Forelimb muscle (tissue), 1 donor: Measurements from ENCODE around the gene APCDD1. TPM values are rescaled to one million over a fixed set of nuclear protein-coding genes. Genes with fewer than 3 reads are reported as not detected.
"Not testable (repeated sequence)": the region's sequence is repeated elsewhere in the genome, so short reads cannot be mapped to it uniquely, and the experiment has no call there.

Experiments used
- DNase-seq: peaks from one replicate; pipeline ENCODE4 v3.0.0-alpha.2; 2013; ENCODE audit warnings: low read depth
- polyA plus RNA-seq: library from polyadenylated mRNA; unstranded; fragments of 120-200 nt; gene quantifications from one replicate; pipeline ENCODE4 v1.2.1, GENCODE V29; 2013; ENCODE audit not compliant: insufficient read length

APCDD1 gene
- polyA plus RNA-seq, 1 donor: 11.3 TPM

GRCh38 chr18:10462597-10462996, 8.2 kb downstream of the APCDD1 start:
- DNase-seq: no peak

- no peak for DNase-seq
Observed at GRCh38 chr18:10463096-10463495, 8.7 kb downstream of the APCDD1 start.

DNA sequence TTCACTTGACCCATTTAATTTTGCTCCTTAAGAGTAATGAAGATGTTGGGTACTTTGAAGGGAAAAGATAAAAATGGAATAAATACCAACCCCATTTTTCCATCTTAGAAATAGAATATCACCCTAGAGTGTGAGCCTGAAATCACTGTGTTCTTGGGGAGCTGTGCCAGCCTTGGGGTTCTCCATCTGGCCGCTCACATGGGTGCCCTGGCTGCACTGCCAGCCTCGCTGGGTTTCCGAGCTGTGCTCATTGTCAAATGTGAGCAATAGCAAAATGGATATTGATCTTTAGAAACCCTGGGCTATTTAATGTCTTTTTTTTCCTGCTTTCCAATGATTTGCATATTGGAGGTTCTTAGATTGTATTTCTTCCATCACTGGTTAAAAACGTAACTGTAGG, 9.3 kb downstream of the APCDD1 start:
- DNase-seq: no peak

- not testable (repeated sequence) for DNase-seq
Observed at GRCh38 chr18:10464161-10464648, 9.8 kb downstream of the APCDD1 start.

DNA sequence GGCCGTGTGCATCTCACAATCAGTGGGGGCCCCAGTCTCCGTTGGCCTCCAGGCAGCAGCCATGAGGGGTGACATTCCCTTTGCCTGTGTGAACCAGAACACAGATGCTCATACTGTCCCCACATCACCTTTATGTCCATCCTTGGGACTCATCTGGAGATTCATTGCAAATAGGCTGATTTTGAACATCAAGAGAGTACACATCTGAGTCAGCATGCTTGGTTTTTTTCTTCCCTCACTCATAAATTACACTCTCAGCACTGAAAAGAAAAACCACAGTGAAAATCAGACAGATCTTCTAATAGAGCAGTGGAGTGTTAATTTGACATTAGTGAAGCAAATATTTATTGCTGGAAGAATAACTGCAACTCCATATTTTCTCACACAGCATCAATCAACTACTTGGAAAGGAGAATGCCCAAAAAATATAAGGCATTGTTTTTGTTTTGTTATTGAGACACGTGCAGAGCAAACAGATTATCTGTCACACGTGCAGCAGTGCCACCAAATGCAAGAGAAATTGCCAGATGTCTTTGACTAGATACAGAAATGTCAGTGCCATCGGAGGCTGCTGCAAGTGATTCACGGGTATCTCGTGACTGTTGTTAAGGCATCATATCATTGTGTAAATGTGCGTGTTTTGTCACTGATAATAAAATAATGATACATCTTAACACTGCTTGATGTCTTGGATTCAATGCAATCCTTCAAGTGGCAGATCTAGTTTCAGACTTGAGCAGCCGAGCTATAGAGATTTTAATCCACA, 10.9 kb downstream of the APCDD1 start:
- no peak for DNase-seq

DNA sequence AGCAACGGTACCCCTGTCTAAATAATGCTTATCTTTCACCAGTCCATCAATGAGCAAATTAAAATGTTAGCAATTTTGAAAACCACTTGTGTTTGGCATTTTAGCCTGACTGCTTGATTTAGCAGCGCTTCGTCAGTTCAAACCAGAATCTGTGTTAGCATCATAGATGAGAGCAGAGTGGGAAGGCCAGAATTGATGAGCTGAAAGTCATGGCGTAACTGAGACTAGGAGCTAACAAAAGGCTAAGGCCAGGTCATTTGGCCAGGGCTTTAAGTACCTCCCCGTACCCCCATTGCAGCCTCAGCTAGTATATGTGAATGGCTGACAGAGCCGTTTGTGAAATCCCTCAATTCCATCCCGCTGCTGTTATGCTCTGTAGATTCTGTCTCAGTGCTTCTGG, 16.0 kb downstream of the APCDD1 start:
- DNase-seq: no peak

- DNase-seq: no peak
Observed at GRCh38 chr18:10471574-10471973, 17.1 kb downstream of the APCDD1 start.

DNA sequence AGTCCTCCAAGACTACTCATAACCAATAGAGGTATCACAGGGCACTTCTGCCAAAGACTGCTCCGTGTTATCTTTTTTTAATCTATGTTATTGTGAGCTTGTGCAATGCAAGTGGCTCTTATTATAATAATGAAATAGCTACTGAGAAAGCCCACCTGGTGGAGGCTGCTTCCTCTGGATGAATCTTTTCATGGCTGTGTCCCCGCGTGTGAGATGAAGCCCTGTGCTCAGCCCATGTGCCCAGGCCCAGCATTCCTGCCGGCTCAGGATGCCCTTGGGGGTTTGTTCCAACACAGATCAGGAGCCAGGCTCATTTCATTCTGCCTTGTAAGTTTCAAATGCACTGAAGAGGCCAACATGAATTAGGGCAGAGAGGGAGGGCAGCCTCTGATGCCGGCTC, 18.7 kb downstream of the APCDD1 start:
- no peak for DNase-seq

GRCh38 chr18:10474309-10474708, 19.9 kb downstream of the APCDD1 start:
- DNase-seq: no peak

GRCh38 chr18:10475276-10475653, 20.8 kb downstream of the APCDD1 start:
- no peak for DNase-seq

GRCh38 chr18:10475654-10476291, 21.3 kb downstream of the APCDD1 start:
- DNase-seq: no peak

DNA sequence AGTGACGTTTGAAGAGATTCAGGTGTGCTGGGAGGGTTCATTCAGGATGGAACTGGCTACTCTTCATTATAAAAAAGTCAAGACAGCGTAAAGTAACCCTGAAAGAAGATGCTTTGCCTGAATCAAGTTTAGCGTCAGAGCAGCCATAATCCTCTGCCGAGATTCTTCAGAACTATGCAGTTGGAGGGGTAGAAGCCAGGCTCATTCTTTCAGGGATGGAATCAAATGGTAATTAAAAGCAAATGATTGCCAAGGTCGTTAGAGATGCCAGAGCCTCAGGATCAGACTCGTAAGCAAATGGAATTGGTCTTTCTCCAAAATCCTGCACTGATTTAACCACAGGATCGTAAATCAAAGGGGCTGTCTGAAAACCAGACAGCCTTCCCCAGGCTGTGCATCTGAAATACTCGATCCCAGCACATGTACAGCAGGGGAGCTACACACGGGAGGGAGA, 21.9 kb downstream of the APCDD1 start:
- DNase-seq: no peak

DNA sequence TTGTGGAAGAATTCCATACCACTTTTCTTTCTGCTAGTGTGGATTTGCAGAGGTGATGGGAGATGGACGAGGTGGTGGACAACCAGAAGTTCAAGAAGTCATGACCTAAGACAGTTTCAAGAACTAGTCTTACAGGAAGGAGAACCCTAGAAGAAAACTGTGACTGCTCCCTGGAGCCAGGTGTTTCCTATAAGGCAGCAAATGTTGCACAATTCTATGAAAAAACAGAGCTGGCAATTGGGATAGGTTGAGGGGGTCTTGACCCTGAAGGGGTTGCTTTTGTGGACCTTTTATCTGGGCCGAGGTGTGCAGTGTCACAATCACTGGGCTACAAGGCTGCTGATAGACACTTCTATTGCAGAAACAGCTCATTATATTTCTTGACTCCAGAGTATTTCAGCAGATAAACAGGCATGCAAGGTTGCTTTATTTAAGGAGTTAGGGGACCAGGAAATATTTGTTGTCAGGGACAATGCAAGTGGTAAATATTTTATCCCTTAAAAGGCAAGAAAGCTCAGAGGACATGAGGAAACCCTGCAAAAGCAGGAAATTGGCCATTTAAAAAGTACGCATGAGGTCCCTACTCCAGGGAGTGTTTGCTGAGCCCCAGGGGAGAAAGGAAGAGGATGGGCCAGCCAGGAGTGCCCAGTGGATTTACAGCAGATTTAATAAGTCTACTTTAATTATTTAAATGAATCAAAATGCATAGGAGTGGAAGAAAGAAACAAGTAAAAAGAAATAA, 22.9 kb downstream of the APCDD1 start:
- no peak for DNase-seq

GRCh38 chr18:10477863-10478260, 23.4 kb downstream of the APCDD1 start:
- DNase-seq: no peak

GRCh38 chr18:10481831-10482230, 27.4 kb downstream of the APCDD1 start:
- no peak for DNase-seq

DNA sequence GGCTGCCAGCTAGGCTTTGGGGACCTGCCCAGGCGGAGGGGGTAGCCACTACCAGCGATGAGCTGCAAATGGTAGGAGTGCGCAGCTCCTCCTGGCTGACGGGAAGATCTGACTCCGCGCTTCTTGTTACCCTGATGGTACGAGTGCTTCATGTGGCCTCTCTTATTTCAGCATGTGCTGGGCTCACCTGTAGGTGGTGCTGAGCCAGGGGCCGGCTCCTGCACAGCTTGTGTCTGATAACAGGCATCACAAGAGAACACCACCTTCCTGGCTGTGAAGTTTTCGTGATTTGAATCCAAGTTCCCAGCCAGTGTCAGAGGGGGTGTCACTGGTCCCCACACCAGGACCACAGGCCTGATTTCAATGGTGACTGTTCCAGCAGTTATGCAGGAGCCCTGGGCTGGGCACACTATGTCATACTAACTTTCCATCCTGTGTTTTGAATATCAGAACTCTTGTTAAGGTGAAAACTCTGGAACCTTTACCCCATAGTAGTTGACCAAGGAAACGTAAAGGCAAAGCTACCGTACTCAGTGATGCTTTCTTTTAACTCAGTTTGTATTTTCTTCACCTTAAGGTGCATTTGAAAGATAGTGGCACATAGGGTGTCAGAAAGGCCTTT, 28.0 kb downstream of the APCDD1 start:
- DNase-seq: no peak

DNA sequence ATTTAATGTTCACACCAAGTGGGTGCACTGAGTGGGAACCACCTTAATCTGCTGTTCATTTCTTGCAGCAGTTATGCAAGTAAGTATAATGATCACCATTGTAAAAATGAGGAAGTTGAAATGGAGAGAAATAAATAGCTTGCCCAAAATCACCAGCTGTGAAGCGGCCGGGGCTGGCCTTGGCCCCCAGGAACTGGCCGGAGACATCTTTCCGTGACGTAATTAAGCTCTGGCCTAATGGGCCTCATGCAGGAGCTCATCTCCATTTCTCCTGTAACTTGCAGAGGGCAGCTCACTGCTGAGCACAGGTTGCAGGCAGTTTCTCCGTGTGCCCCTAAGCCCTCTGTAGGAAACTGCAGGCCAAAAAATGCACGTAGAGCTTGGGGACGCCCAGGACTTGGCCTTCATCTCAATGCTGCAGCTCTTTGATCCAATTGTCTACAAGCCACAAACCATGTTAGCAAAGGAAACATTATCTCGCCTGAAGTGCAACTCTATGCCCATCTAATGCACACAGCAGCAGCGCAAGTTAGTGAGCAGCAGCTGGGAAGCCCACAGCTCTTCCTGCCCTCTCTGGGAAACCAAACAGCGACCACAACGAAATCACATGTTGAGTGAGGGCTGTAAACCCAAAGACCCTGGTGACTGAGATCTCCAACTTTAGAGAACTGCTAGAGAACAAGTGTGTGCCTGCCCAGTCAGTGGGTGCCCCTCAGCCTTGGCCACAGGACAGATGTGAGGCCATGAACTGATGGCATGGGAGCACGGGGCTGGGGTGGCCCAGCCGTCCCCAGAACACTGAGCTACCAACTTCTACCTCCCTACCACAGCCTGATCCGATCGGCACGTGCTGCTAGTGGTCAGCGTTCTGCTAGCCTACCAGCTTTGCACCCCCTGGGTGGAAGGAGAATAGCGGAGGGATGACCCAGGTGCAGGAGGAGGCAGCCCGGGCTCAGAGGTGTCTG, 28.8 kb downstream of the APCDD1 start:
- no peak for DNase-seq

DNA sequence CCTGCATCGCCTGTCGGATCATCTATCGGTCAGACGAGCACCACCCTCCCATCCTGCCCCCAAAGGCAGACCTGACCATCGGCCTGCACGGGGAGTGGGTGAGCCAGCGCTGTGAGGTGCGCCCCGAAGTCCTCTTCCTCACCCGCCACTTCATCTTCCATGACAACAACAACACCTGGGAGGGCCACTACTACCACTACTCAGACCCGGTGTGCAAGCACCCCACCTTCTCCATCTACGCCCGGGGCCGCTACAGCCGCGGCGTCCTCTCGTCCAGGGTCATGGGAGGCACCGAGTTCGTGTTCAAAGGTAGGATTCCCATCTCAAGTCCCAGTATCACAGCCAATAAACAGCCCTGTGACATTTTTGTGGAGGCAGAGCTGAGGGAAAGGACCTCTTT, 31.0 kb downstream of the APCDD1 start:
- DNase-seq: no peak

- DNase-seq: no peak
Observed at GRCh38 chr18:10486362-10486761, 31.9 kb downstream of the APCDD1 start.

GRCh38 chr18:10487154-10487553, 32.7 kb downstream of the APCDD1 start:
- no peak for DNase-seq

DNA sequence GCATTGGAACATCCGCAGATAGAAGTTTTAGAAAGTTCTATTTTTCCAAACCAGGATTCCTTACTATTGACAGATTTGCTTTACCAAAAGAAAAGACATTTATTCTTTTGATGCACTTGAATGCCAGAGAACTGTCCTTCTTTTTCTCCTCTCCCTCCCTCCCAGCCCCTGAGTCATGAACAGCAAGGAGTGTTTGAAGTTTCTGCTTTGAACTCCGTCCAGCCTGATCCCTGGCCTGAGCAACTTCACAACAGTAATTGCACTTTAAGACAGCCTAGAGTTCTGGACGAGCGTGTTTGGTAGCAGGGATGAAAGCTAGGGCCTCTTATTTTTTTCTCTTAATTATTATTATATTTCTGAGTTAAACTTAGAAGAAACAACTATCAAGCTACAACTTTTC, 33.6 kb downstream of the APCDD1 start:
- no peak for DNase-seq
